Right lobe of liver (tissue), 6 donors: ENCODE measurements around the gene TAOK3. TPM values are rescaled to one million over a fixed set of nuclear protein-coding genes. Genes with fewer than 3 reads are reported as not detected.

Experiments used
- ATAC-seq, 4 donors: fragments of 200-7000 bp; cut with Tn5 transposase; one replicate each; pipeline ENCODE4 v1.9.1; 2020; ENCODE audit warnings: mild to moderate bottlenecking in 4 of 4, moderate library complexity in 4 of 4
- DNase-seq, 3 donors: peaks; one replicate each; pipeline ENCODE4 v3.0.0-alpha.2; 2020
- H3K27ac ChIP-seq, 3 donors: fragments of 200-600 bp; one replicate each; pipeline ENCODE4 v1.8.0; 2022
- H3K27me3 ChIP-seq, 2 donors: fragments of 200-600 bp; one replicate each; pipeline ENCODE4 v1.8.0; 2022
- H3K36me3 ChIP-seq, 4 donors: fragments of 200-600 bp; sonication (generic) in 1 of 4; one replicate each; pipeline versions ENCODE4 v1.5.1 to v1.8.0; 2017 to 2022; ENCODE audit warnings: control low read depth in 1 of 4
- H3K4me1 ChIP-seq, 4 donors: fragments of 200-600 bp; sonication (generic) in 1 of 4; one replicate each; pipeline versions ENCODE4 v1.5.1 to v1.8.0; 2017 to 2022; ENCODE audit warnings: control low read depth in 1 of 4
- H3K4me3 ChIP-seq, 3 donors: fragments of 200-600 bp; one replicate each; pipeline ENCODE4 v1.8.0; 2022
- H3K9me3 ChIP-seq, 4 donors: fragments of 200-600 bp; sonication (generic) in 1 of 4; one replicate each; pipeline versions ENCODE4 v1.5.1 to v1.8.0; 2017 to 2022; ENCODE audit warnings: control low read depth in 1 of 4
- CTCF ChIP-seq, 4 donors: fragments of 200-600 bp in 3 of 4; fragments of 450-650 bp in 1 of 4; IDR thresholded peaks; one replicate each; pipeline versions ENCODE4 v1.5.1 to v1.8.0; 2016 to 2022; ENCODE audit warnings: antibody characterized with exemption in 4 of 4, mild to moderate bottlenecking in 2 of 4
- POLR2A ChIP-seq: fragments of 450-650 bp; IDR thresholded peaks from one replicate; pipeline ENCODE4 v1.6.1; 2017; ENCODE audit warnings: antibody characterized with exemption, mild to moderate bottlenecking
- WGBS: methylation state at CpG from one replicate; pipeline ENCODE4 v1.1.6; 2018; ENCODE audit warnings: low coverage, low lambda C conversion rate; ENCODE audit not compliant: insufficient coverage; ENCODE audit errors: missing lambda C conversion rate; 5-methylcytosine and 5-hydroxymethylcytosine counted together
- intact Hi-C, 2 donors: fragments of 100-400 bp; cut with DNase I; formaldehyde crosslinking; loops; one replicate each; pipeline versions ENCODE4 v1.11.2 to v1.14.1; 2022
- total RNA-seq, 6 experiments: library from RNA; depleted of rRNA in 2 of 6; stranded (reverse); fragments of >200 nt in 2 of 6; fragmentation: NEBNext Ultra II Directional in 3 of 6; extraction: Animal tissue kit (Norgen Biotek cat#: 25700) in 3 of 6; gene quantifications; one replicate each; pipeline versions ENCODE4 v1.1.0 to v1.2.4, GENCODE V29; 2016 to 2023
- donor health status: DM: no; HTN: yes; CAD: no.
- donor health status: DM: no; HTN: no; CAD: no.
- donor health status: DM: no; HTN: no; CAD: no.
- donor health status: DM: no; HTN: yes; CAD: no.
- donor health status: DM: no; HTN: yes; CAD: no.

Gene TAOK3
- total RNA-seq, 6 experiments from 2014 or later, result 12.2 to 21.9 (median 17.7) TPM

- Histone ChIP-seq H3K27ac (peak overlapping the region in 2 of 3 donors; percentile 18 to 61), H3K36me3 (no peaks in the 10 kb centered on the region), H3K9me3 (no peaks in the 10 kb centered on the region), H3K4me3 (peak overlapping the region in 1 of 3 donors; percentile 14), H3K4me1 (peaks cover 0 to 52% (median 13%) of the 10 kb centered on the region in 4 donors), H3K27me3 (no peaks in the 10 kb centered on the region)
- ATAC-seq (peak; percentile 61 to 83 (median 76)), DNase-seq (peak; percentile 58 to 87 (median 83))
- TF ChIP-seq POLR2A (no peak), CTCF (IDR thresholded peaks at IDR 0.05) (no peak)
- WGBS, result 37% methylated on average over 5 of the region's 13 CpGs
- intact Hi-C loops, result loop anchor here in 1 of 2 donors (10.0 kb wide), 1 partner anchor 249 kb away; the partner anchor contains the start of genes SUDS3 and TAOK3
Observed at GRCh38 chr12:118126119-118126757, 246.5 kb downstream of the TAOK3 start.

- H3K4me1 ChIP-seq, result peaks cover 0 to 51% (median 16%) of the 10 kb centered on the region in 4 donors
- peak overlapping the region in 2 of 3 donors; percentile 61 to 69 for H3K27ac ChIP-seq
- 75% methylated on average over 3 of the region's 4 CpGs for WGBS
- no peaks in the 10 kb centered on the region for H3K36me3 ChIP-seq
- ATAC-seq, result no peak
- no peak for DNase-seq
- TF ChIP-seq POLR2A (no peak), CTCF (IDR thresholded peaks at IDR 0.05) (no peak)
- H3K4me3 ChIP-seq, result no peak overlapping the region
- intact Hi-C loops, result loop anchor here in 1 of 2 donors (10.0 kb wide), 1 partner anchor 249 kb away; the partner anchor contains the start of genes SUDS3 and TAOK3
- H3K9me3 ChIP-seq, result no peaks in the 10 kb centered on the region
- no peaks in the 10 kb centered on the region for H3K27me3 ChIP-seq
Observed at GRCh38 chr12:118125743-118126118, 247.0 kb downstream of the TAOK3 start.

- no peak for DNase-seq
- WGBS, result 44% methylated on average over 5 of the region's 5 CpGs
- Histone ChIP-seq H3K4me1 (peaks cover 0 to 51% (median 18%) of the 10 kb centered on the region in 4 donors), H3K36me3 (peaks cover 0 to 3% (median 0%) of the 10 kb centered on the region in 4 donors), H3K27me3 (no peaks in the 10 kb centered on the region), H3K27ac (peak overlapping the region; percentile 52 to 72 (median 61)), H3K4me3 (peak overlapping the region in 2 of 3 donors; percentile 3 to 16), H3K9me3 (no peaks in the 10 kb centered on the region)
- intact Hi-C loops, result loop anchor here in 1 of 2 donors (10.0 kb wide), 1 partner anchor 250 kb away; the partner anchor contains the start of genes SUDS3 and TAOK3
- TF ChIP-seq CTCF (IDR thresholded peaks at IDR 0.05) (no peak), POLR2A (no peak)
- ATAC-seq, result peak; percentile 57 to 75 (median 69)
Observed at GRCh38 chr12:118124333-118124874, 248.3 kb downstream of the TAOK3 start.

GRCh38 chr12:118122264-118122663, 250.4 kb downstream of the TAOK3 start:
- TF ChIP-seq CTCF (IDR thresholded peaks at IDR 0.05), result no peak
- no peak for TF ChIP-seq POLR2A
- 93% methylated on average over 6 of the region's 6 CpGs for WGBS
- intact Hi-C loops, result loop anchor here in 1 of 2 donors (10.0 kb wide), 1 partner anchor 253 kb away; the partner anchor contains the start of genes SUDS3 and TAOK3
- Histone ChIP-seq H3K4me3 (no peak overlapping the region), H3K9me3 (no peaks in the 10 kb centered on the region), H3K36me3 (peaks cover 0 to 3% (median 0%) of the 10 kb centered on the region in 4 donors), H3K27ac (no peak overlapping the region), H3K4me1 (peaks cover 0 to 47% (median 18%) of the 10 kb centered on the region in 4 donors), H3K27me3 (no peaks in the 10 kb centered on the region)
- no peak for DNase-seq
- no peak for ATAC-seq
